H7 (cell line): Measurements from ENCODE around the gene EPN2. TPM values are rescaled to one million over a fixed set of nuclear protein-coding genes. Genes with fewer than 3 reads are reported as not detected.
A peak's percentile ranks its signal among the peaks of the same experiment; 100 is the strongest.

Source experiments
- DNase-seq: peaks from one replicate; pipeline ENCODE4 v3.0.0; 2012
- H3K27me3 ChIP-seq: 2 replicates; pipeline ENCODE4 v1.6.0; 2011; ENCODE audit warnings: mild to moderate bottlenecking, low read length; ENCODE audit not compliant: control insufficient read depth, insufficient read depth
- H3K36me3 ChIP-seq: replicated peaks from 2 replicates; pipeline ENCODE4 v1.5.1; 2011; ENCODE audit warnings: low read length; ENCODE audit not compliant: control insufficient read depth, insufficient read depth
- H3K4me3 ChIP-seq: 2 replicates; pipeline ENCODE4 v1.5.1; 2011; ENCODE audit warnings: low read depth, mild to moderate bottlenecking, control low read depth, low read length, moderate library complexity; ENCODE audit not compliant: insufficient read depth
- total RNA-seq: library from RNA; depleted of rRNA; stranded (reverse); fragments of >200 nt; shearing (Covaris generic); gene quantifications from 2 replicates; pipeline ENCODE4 v1.2.3, GENCODE V29; 2014

EPN2 gene
- total RNA-seq, 1 experiment from 2014 or later, result 23.7 TPM

- Histone ChIP-seq H3K4me3 (no peak overlapping the region), H3K36me3 (0 out of 2 replicates have a peak, but pooled peaks cover 1% of the 10 kb centered on the region), H3K27me3 (no peaks in the 10 kb centered on the region)
- no peak for DNase-seq
Observed at GRCh38 chr17:19372866-19373504, 135.8 kb downstream of the EPN2 start.

- DNase-seq, result no peak
- H3K36me3 ChIP-seq, result 0 out of 2 replicates have a peak, but pooled peaks cover 1% of the 10 kb centered on the region
- no peak overlapping the region for H3K4me3 ChIP-seq
- H3K27me3 ChIP-seq, result no peaks in the 10 kb centered on the region
Observed at GRCh38 chr17:19374136-19374535, 137.0 kb downstream of the EPN2 start.

- H3K36me3 ChIP-seq, result peaks cover 15% of the 10 kb centered on the region
- H3K4me3 ChIP-seq, result no peak overlapping the region
- DNase-seq, result no peak
- no peaks in the 10 kb centered on the region for H3K27me3 ChIP-seq
Observed at GRCh38 chr17:19375732-19376131, 138.6 kb downstream of the EPN2 start.

GRCh38 chr17:19376811-19377210, 139.6 kb downstream of the EPN2 start:
- no peak for DNase-seq
- peak overlapping the region; percentile 77 for H3K4me3 ChIP-seq
- no peaks in the 10 kb centered on the region for H3K27me3 ChIP-seq
- peaks cover 21% of the 10 kb centered on the region for H3K36me3 ChIP-seq

- Histone ChIP-seq H3K27me3 (no peaks in the 10 kb centered on the region), H3K36me3 (peaks cover 24% of the 10 kb centered on the region), H3K4me3 (peak overlapping the region; percentile 89)
- peak; percentile 100 for DNase-seq
Observed at GRCh38 chr17:19377602-19378415, 140.6 kb downstream of the EPN2 start.

- Histone ChIP-seq H3K4me3 (peak within 1 kb of the TSS; percentile 89), H3K36me3 (peaks cover 31% of the 10 kb centered on the region), H3K27me3 (no peaks in the 10 kb centered on the region)
- peak; percentile 98 for DNase-seq
Observed at GRCh38 chr17:19378416-19379360, 141.5 kb downstream of the EPN2 start, which contains the start of gene MAPK7. TSS of gene MAPK7 (plus strand) at chr17:19378498. CDS start at chr17:19378901, 403 bp downstream.

GRCh38 chr17:19379361-19380065, 142.3 kb downstream of the EPN2 start:
- DNase-seq, result no peak
- H3K4me3 ChIP-seq, result peak overlapping the region; percentile 89
- peaks cover 36% of the 10 kb centered on the region for H3K36me3 ChIP-seq
- H3K27me3 ChIP-seq, result no peaks in the 10 kb centered on the region

GRCh38 chr17:19380481-19381301, 143.5 kb downstream of the EPN2 start:
- no peak for DNase-seq
- Histone ChIP-seq H3K27me3 (no peaks in the 10 kb centered on the region), H3K4me3 (no peak overlapping the region), H3K36me3 (peaks cover 39% of the 10 kb centered on the region)

GRCh38 chr17:19381361-19381740, 144.2 kb downstream of the EPN2 start:
- no peak overlapping the region for H3K4me3 ChIP-seq
- H3K36me3 ChIP-seq, result peaks cover 39% of the 10 kb centered on the region
- DNase-seq, result no peak
- H3K27me3 ChIP-seq, result no peaks in the 10 kb centered on the region

GRCh38 chr17:19381741-19382444, 144.7 kb downstream of the EPN2 start:
- H3K4me3 ChIP-seq, result no peak overlapping the region
- no peak for DNase-seq
- H3K36me3 ChIP-seq, result peaks cover 39% of the 10 kb centered on the region
- H3K27me3 ChIP-seq, result no peaks in the 10 kb centered on the region

- Histone ChIP-seq H3K36me3 (peaks cover 39% of the 10 kb centered on the region), H3K4me3 (no peak overlapping the region)
Observed at GRCh38 chr17:19382531-19383444, 145.6 kb downstream of the EPN2 start.

More at GRCh38 chr17:19382531-19383444, 145.6 kb downstream of the EPN2 start:
- no peak for DNase-seq
- no peaks in the 10 kb centered on the region for H3K27me3 ChIP-seq
